ENCODE results near the gene DYDC2. TPM values are rescaled to one million over a fixed set of nuclear protein-coding genes. Genes with fewer than 3 reads are reported as not detected.
A peak's percentile ranks its signal among the peaks of the same experiment; 100 is the strongest.
"Not testable (repeated sequence)": the region's sequence is repeated elsewhere in the genome, so short reads cannot be mapped to it uniquely, and the experiment has no call there.

The DYDC2 gene, protein sequence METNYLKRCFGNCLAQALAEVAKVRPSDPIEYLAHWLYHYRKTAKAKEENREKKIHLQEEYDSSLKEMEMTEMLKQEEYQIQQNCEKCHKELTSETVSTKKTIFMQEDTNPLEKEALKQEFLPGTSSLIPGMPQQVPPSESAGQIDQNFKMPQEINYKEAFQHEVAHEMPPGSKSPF
- not detected in 2 replicates for total RNA-seq (2014; rRNA removed)
- polyA plus RNA-seq (2012), result not detected

GRCh38 chr10:80356563-80356988 lies at the start of gene DYDC2, which contains the start of gene DYDC1:
DYDC2 (plus strand) TSS chr10:80356781; CDS start chr10:80362444, 5,663 bp downstream.
DYDC1 (minus strand) TSS chr10:80356755; CDS start chr10:80352601, 4,154 bp downstream.
- DNase-seq (ENCODE audit: low read depth), result no peak

GRCh38 chr10:80313523-80313922 lies 43.1 kb upstream of the DYDC2 start:
- no peak for DNase-seq (ENCODE audit: low read depth)

- DNase-seq (ENCODE audit: low read depth), result no peak
These were observed 41.2 kb upstream of the DYDC2 start for GRCh38 chr10:80315391-80315790.

DNA sequence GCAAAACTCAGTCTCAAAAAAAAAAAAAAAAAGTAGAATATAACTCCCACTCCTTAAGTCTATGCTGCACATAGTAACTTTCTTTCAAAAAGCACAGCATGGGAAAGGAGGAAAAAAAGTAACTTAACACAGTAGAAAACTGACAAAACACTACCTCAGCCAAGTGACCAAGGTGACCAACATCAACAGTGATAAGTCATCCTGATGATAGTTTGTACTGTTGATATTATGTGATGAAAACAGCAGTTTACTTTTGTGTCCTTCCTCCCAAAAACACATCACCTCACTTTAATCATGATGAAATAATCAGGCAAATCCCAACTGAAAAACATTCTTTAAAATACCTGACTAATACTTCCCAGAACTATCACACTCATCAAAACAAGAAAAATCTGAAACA lies 37.8 kb upstream of the DYDC2 start:
- DNase-seq (ENCODE audit: low read depth), result no peak

DNA sequence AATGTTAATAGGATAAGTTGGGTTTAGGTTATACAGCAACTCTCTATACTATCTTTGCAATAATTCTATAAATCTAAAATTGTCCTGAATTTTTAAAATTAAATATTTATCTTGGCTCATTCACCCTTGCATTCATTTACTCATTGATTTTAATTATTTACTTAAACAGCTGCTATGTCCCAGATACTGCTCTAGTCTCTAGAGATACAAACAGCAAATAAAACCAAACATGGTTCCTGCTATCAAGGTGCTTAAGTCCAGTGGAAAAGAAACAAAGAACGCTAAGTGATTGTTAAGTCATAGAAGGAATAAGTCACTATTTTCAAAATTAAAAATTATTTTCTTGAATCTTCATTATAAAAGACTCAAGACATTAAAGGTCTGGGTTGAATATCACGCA lies 37.3 kb upstream of the DYDC2 start:
- no peak for DNase-seq (ENCODE audit: low read depth)

DNA sequence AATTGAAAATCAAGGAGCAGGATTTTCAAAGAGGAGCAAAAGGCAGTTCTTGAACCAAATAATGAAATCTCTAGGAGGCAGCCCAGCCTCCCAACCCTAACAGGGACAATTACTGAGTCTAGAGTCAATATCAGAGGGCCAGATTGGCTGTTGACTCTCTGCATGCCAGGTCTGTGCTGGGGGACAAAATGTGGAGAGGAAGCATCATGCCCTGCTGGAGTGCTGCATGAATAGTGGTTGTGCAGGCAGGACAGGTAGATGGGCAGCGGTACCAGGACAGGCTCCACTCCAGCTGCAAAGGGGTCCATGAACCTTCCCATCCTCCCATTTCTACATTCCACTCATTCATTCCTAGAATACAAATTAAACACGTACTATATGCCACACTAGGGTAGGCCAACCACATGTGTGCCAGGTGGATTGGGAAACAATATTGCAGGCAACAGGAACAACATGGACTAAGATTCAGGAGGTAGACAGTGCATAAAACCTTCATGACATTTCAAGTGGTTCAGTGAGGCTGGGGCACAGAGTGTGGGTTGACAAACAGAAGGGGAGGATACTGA lies 36.8 kb upstream of the DYDC2 start:
- no peak for DNase-seq (ENCODE audit: low read depth)

- no peak for DNase-seq (ENCODE audit: low read depth)
These were observed 36.2 kb upstream of the DYDC2 start for GRCh38 chr10:80320377-80320776.

DNA sequence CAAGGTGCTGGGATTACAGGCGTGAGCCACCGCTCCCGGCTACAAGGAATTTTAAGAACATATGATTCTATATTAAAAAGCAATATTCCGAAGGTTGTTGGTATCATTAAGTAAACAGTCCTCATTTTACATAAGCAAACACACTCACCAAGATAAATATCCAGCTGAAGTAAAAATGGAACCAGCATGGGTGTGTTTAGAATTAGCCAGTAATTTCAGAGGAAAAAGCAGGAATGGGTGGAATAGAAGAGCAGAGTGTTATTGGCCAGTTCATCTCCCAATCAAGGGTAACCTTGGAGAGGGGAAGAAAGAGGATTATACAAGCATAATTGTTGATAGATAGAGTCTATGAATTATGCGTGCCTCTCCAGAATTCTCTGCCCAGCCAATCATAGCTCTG lies 35.4 kb upstream of the DYDC2 start:
- DNase-seq (ENCODE audit: low read depth), result no peak

GRCh38 chr10:80322158-80322557 lies 34.4 kb upstream of the DYDC2 start:
- DNase-seq (ENCODE audit: low read depth), result no peak

DNA sequence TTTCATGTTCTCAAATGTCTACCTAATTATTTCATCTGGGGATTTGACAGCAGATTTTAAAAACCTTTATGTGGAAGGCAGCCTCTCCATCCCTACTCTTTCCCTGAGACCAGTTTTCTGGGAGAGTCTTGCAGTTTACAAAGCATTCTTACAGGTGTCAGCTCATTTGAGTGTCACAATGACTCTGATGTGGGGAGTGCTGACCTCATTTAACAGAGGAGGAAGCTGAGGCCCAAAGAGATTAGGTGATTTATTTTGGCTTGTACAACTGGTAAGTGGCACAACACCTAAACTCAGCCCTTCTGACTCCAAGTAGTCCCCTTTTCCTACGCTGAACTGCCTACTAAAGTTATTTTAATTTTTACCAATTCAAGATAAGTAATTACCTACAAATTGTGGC lies 33.9 kb upstream of the DYDC2 start:
- no peak for DNase-seq (ENCODE audit: low read depth)

DNA sequence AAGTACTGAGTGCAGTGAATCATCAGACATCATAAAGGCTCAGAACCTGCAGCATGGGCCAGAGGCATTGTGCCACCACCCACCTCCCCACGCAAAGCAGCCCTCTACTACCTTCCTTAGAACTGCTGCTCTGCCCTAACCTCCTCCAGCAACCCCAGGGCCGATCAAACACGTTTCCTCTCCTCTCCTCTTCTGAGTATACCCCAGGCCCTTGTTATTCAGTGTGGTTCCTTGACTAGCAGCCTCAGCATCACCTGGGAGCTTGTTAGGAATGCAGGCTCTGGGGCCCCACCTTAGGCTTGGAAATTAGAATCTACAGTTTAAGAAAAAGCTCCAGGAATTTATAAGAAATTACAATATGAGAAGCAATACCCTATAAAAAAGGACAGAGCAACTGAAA lies 33.3 kb upstream of the DYDC2 start:
- DNase-seq (ENCODE audit: low read depth), result no peak

DNA sequence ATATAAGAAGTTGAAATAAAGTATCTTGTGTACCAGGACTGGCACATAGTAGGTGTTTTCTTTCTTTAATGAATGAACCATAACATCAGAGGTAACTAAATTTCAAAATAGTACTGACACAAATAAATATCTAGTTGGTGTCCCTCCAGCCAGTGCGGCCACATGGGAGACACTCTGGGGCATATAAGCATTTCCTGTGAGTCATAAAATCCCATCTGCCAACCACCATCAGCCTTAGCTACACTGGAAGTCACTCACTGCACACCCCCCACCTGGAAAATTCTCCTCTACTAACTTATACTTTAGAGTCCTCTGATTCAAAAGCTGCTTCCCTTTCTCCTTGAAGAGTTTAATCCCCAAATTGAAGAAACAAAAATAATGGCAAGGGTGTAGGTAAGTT lies 32.5 kb upstream of the DYDC2 start:
- DNase-seq (ENCODE audit: low read depth), result peak; percentile 45

DNA sequence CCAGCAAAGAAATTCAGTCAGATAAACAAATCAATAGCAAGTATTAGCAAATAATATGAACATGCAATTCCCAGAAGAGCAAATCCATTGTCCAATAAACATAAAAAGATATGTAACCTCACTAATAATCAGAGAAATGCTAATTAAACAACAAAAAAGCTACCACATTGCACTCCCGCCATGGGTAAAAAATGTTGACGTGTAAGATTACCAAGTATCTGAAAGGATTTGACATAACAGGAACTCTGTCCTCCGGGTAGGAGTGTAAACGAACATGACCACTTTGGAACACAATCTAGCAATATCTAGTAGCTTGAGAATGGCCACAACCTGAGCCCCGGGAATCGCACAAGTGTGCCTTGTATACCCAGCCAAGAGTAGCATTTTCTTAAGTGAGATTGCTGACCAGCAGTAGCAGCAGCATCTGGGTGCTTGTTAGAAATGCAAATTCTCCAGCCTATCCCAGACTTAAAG lies 31.7 kb upstream of the DYDC2 start:
- DNase-seq (ENCODE audit: low read depth), result no peak

- no peak for DNase-seq (ENCODE audit: low read depth)
These were observed 22.6 kb upstream of the DYDC2 start for GRCh38 chr10:80333983-80334382.

DNA sequence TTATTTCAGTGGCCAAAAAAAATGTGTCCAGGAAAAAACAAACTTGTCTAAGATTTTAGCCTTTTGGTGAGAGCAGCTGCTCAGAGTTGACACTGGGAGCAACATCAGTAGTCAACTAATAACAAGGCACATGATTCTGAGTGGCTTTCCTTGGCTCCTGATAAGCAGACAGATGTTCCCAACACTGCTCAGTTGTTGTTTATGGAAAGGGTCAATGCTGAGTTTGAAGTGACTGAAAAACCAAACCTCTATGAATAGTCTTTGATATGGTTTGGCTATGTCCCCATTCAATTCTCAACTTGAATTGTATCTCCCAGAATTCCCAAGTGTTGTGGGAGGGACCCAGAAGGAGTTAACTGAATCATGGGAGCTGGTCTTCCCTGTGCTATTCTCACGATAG lies 12.3 kb upstream of the DYDC2 start:
- DNase-seq (ENCODE audit: low read depth), result no peak

GRCh38 chr10:80344912-80345311 lies 11.7 kb upstream of the DYDC2 start:
- no peak for DNase-seq (ENCODE audit: low read depth)

GRCh38 chr10:80350251-80350650 lies 6.3 kb upstream of the DYDC2 start:
- no peak for DNase-seq (ENCODE audit: low read depth)

DNA sequence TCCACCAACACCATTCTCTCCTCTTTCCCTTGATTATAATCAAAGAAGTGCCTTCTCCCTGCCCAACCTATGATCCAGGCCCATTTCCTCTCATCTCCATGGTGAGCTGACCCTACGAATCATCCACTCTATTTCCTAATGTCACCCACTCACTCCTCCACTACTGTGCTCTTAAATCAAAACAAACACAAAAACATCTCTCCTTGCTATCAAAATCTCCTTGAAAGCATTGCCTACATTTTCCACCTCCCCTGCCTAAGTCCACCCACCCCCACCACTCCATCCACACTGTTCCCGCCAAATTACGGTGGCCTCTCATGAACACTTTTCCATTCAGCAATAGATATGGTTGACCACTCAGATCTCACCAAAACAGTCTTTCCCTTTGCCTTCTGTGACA lies 5.4 kb upstream of the DYDC2 start:
- no peak for DNase-seq (ENCODE audit: low read depth)

- DNase-seq (ENCODE audit: low read depth), result no peak
These were observed 639 bp downstream of the DYDC2 start for GRCh38 chr10:80356989-80357850.

- no peak for DNase-seq (ENCODE audit: low read depth)
These were observed 1.2 kb downstream of the DYDC2 start for GRCh38 chr10:80357851-80358125.

GRCh38 chr10:80358925-80359324 lies 2.3 kb downstream of the DYDC2 start:
- DNase-seq (ENCODE audit: low read depth), result not testable (repeated sequence)

DNA sequence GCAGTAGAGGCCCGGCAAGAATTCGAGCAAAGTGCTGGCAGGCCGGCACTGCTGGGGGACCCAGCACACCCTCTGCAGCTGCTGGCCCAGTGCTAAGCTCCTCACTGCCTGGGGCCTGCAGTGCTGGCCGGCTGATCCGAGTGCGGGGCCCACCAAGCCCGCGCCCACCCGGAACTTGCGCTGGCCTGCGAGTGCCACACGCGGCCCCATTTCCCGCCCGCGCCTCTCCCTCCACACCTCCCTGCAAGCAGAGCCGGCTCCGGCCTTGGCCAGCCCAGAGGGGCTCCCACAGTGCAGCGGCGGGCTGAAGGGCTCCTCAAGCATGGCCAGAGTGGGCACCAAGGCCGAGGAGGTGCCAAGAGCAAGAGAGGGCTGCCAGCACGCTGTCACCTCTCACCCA lies 3.1 kb downstream of the DYDC2 start:
- DNase-seq (ENCODE audit: low read depth), result no peak

- DNase-seq (ENCODE audit: low read depth), result no peak
These were observed 8.9 kb downstream of the DYDC2 start for GRCh38 chr10:80365510-80365909.
